Inflammatory macrophage treated with lipopolysaccharide for 4 hours (primary cell): Measurements from ENCODE around the gene CNOT6.
A peak's percentile ranks its signal among the peaks of the same experiment; 100 is the strongest.
"Not testable (repeated sequence)": the region's sequence is repeated elsewhere in the genome, so short reads cannot be mapped to it uniquely, and the experiment has no call there.

Source experiments
- DNase-seq: peaks from one replicate; pipeline ENCODE4 v3.0.0-alpha.2; 2020

Gene CNOT6

DNA sequence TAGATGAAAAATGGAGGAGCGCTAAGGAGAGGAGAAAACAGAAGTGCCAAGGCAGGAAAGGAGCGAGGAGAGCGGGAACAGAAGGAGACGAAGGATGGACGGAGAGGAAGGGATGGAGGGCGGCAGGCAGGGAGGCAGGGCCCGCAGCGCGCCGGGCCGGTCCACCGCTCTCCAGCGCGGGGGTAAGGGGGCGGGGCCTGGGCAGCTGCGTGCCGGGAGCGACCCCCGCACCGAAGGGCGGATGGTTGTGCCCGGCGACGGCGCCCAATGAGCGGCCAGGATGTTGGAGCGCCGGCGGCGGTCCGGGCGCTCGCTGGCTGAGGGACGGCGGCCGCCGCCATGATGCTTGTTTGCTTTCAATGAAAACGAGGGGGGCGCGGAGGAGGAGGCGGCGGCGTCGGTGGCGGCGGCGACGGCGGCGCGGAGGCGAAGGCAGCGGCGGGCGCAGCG is at the start of gene CNOT6:
Gene CNOT6, plus strand, starts transcription at position 320 of the 450 bp plus-strand sequence. CDS start 34,898 bp downstream, outside the sequence.
- DNase-seq: peak; percentile 92

DNA sequence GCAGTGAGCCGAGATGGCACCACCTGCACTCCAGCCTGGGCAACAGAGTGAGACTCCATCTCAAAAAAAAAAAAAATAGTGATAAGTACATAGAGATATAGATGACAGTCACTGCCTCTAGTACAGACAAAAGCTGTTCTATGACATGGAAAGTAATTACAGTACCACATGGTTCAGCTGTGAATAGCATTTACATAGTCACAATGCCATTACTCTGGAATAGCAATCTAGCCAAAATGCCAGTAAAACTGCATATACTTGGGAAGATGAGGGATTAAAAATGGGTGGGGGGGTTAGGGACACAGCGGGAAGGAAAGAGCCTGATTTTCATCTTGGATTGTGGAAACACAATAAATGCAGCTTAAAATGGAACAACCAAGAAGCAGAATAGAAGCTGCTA is 39.4 kb upstream of the CNOT6 start:
- no peak for DNase-seq

DNA sequence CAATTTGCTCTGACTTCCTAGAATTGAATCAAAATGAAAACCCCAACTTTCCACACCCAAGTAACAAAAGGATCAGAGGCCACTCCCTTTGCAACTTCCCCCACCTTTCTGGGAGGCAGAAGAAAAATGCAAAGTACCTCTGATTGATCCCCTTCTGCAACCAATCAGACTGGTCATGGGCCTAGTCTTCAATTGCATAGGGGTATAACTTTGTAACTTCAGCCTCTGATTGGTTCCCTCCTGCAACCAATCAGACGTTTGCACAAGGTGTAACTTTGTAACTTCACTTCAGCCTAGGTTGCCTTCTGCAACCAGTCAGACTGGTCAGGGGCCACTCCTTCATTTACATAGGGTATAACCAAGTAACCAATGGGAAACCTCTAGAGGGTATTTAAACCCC is 38.3 kb upstream of the CNOT6 start:
- no peak for DNase-seq

DNA sequence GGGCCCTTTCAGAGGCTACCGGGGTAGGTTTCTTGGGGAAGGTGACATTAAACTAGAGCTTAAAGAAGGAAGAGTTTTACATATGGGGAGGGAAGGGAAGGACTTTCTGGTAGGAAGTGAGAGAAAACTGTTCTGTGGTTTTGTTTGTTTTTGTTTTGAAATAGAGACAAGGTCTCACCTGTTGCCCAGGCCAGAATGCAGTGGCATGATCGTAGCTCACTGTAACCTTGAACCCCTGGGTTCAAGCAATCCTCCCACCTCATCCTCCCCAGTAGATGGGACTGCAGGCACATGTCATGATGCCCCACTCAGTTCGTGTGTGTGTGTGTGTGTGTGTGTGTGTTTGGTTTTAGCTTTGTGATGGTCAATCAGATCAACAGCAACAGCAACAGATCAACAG is 37.4 kb upstream of the CNOT6 start:
- no peak for DNase-seq

DNA sequence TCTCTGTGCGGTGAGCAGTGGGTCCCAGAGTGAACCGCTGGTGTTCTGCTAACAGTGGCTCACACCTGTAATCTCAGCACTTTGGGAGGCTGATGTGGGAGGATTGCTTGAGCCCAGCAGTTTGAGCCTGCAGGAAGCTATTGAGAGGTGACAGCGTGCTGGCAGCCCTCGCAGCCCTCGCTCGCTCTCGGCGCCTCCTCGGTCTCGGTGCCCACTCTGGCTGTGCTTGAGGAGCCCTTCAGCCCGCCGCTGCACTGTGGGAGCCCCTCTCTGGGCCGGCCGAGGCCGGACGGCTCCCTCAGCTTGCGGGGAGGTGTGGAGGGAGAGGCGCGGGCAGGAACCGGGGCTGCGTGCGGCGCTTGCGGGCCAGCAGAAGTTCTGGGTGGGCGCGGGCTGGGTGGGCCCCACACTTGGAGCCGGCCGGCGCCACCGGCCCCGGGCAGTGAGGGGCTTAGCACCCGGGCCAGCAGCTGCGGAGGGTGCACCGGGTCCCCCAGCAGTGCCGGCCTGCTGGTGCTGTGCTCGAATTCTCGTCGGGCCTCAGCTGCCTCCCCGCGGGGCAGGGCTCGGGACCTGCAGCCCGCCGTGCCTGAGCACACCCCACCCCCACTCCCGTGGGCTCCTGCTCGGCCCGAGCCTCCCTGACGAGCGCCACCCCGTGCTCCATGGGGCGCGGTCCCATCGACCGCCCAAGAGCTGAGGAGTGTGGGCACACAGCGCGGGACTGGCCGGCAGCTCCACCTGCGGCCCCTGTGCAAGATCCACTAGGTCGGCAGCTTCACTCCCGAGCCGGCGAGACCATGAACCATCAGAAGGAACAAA is 35.1 kb upstream of the CNOT6 start:
- DNase-seq: not testable (repeated sequence)

DNA sequence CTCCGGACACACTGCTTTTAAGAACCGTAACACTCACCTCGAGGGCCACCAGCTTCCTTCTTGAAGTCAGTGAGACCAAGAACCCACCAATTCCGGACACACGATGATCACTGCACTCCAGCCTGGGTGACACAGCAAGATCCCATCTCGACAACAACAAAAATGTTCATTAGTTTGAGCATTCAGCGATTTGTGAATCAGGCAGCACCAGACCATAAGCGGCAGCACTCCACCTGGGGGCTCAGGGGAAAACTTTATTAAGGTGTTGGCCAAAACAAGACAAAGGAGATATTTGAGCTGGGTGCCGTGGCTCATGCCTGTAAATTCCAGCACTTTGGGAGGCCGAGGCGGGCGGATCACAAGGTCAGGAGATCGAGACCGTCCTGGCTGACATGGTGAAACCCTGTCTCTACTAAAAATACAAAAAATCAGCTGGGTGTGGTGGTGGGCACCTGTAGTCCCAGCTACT is 34.5 kb upstream of the CNOT6 start:
- not testable (repeated sequence) for DNase-seq

DNA sequence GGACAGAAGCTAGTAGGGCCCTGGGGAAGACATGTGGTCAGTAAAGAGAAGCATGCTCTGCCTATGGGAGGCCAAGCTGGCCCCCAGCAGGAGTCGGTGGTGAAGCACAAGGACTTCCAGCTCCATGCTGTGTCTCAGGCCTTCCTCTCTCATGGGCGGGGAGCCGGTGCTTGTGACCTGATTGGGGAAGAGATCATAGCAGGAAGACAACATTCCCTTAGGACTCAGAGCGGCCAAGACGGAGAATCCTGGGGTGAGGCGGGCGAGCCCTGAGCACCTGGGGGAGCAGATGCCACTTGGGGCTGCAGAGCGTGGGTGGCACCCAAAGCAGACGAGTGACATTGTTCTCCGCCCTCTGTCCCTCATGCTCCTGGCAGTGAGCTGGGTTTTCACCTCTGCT is 33.3 kb upstream of the CNOT6 start:
- no peak for DNase-seq

DNA sequence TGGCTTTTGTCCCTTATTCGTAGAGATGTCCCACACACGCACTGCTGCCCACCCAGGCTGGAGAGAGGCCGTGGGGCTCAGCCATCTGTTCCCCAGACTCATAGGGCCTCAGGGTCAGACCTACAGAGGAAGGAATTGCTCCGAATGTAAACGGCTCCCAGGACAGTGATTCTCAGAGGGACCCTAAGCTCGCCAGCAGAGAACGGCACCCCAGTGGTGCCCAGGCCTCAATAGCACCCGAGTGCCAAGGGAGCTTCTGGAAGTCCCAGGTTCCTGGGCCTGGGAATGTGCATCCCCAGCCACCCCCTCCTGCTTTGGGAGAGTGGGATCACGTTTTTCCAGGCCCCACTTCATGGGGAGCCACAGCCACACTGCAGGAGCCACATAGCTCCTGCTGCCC is 32.9 kb upstream of the CNOT6 start:
- no peak for DNase-seq

DNA sequence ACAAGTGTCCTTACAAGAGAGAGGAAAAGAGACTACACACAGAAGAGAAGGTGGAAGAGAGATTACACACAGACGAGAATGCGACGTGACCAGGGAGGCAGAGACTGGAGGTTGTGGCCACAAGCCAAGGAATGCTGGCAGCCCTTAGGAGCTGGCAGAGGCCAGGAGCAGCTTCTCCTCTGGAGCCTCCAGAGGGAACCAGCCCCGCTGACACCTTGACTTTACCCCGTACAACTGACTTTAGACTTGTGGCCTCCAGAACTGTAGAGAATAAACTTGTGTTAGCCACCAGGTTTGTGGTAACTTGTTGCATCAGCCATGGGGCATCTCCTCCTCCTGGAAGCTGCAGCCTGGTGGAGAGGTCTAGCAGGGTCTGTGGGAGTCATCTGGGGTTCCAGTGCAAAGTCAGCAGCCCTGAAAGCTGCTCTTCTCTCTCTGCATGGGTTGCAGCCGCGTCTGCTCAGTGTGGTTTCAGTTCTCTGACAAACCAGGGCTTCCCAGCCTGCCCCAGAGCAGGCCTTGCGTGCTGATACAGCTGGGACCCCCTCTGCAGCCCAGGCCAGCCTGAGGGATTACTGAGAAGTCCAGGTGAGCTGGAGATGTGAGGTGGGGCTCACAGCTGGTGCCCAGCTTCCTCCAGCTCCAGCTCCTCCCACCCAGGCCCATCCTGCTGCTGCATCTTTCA is 30.8 kb upstream of the CNOT6 start:
- no peak for DNase-seq

DNA sequence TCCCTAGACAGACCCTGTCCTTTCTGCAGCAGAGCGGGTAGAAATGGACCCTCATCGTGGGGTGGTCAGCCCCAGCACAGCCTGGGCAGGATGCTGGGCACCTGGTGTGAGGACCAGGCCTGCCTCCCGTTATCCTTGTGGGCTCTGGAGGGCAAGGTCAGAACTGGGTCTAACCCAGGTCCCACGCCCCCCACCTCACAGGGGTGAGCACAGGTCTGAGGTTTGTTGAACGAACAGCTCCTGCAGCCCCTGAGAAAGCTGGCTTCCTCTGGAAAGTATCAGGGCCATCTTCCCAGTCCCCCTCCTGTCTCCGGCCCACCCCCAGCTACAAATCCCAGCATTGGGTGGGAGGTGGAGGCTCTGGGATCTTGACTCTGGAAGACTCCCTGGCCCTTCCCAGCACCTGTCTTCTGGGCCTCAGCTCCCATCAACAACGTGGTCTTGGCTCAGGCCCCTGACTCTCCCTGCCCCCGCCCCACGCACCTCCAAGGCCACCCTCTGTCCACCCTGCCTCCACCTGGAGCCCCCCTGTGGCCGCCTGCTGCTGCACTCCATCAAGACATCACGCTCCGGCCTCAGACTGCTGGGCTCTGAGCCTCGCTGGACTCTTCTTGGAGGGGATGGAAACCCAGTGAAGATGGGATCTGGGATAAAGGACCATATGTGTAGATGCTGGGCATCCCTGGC is 30.1 kb upstream of the CNOT6 start:
- no peak for DNase-seq

DNA sequence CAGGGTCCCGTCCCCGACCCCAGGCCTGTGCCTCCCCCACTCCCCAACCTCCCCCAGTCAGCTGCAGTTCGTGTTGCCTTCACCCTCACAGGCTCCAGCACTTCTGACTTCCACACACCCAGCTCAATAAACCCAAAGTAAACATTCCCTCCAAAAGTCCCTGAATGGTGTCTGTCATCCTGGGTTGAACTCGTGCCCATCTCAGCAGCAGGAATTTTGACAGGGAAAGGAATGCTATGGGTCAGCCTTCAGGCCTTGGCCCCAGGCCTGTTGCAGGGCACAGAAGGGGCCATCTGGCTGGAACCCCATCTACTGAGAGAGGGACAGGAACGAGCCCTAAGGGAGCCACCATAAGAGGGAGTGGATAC is 29.6 kb upstream of the CNOT6 start:
- no peak for DNase-seq

DNA sequence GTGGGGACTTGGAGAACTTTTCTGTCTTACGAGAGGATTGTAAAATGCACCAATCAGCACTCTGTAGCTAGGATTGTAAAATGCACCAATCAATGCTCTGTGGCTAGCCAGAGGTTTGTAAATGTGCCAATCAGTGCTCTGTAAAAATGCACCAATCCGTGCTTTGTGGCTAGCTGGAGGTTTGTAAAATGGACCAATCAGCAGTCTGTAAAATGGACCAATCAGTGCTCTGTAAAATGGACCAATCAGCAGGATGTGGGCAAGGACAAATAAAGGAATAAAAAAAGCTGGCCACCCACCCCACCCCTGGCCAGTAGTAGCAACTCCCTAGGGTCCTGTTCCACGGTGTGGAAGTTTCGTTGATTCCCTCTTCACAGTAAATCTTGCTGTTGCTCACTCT is 29.1 kb upstream of the CNOT6 start:
- not testable (repeated sequence) for DNase-seq

DNA sequence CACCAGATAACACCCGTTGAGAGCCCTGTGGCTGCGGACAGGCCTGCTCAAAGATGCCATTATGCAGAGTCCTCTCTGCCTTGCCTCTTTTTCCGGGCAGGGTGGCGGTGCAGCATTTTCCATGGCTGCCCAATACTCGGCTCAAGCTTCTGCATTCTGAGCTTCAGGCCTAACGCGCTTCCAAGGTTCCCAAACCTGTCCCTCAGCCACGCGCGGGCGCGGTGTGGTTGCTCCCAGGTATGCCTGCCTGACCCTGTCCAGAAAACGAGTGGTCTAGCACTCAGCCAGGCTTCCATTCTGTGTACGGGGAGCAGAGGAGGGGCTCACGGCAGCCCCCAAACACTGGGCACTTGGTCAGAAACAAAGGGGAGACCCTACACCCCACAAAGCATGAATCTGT is 27.9 kb upstream of the CNOT6 start:
- no peak for DNase-seq

DNA sequence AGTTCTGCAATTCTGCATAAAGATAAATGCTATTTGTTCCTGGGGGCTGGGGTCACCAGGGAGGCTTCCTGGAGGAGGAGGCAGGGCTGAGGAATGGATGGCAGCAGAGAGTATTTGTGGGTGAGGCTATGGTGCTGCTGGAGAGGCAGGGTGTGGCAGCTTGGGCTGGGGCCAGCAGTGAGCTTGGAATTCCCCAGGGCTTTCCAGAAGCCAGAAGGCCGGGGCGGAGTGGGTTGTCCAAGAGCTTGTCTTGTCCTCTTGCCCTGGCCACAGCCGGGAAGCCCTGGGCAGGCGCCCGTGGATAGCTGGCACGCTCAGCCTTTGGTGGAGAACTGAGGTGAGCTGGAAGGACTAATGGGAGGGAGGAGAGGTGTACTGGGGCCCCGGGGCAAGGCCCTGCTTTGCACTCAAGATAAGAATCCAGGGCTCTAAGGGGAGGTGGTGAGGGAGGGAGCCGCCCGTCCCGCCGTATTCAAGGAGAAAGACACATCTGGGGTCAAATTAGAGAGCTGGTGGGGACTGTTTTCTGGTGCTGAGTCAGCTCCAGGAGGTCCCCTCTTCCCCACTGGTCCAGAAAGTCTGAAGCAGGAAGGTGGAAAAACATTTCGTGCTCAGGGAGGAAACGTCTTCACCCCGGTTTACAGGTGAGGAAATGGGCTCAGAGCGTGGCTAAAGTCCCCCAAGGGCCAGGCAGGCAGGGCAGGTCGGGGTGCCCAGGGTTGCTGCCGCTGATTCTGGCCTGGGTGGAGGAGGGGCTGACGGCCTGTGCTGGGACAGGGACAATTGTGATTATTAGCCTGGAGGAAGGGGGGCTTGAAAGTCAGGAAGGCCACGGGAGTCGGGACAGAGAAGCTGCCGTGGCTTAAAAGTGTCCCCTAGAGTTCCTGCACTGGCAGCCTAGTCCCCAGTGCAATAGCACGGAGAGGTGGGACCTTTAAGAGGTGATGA is 26.9 kb upstream of the CNOT6 start:
- peak; percentile 51 for DNase-seq

DNA sequence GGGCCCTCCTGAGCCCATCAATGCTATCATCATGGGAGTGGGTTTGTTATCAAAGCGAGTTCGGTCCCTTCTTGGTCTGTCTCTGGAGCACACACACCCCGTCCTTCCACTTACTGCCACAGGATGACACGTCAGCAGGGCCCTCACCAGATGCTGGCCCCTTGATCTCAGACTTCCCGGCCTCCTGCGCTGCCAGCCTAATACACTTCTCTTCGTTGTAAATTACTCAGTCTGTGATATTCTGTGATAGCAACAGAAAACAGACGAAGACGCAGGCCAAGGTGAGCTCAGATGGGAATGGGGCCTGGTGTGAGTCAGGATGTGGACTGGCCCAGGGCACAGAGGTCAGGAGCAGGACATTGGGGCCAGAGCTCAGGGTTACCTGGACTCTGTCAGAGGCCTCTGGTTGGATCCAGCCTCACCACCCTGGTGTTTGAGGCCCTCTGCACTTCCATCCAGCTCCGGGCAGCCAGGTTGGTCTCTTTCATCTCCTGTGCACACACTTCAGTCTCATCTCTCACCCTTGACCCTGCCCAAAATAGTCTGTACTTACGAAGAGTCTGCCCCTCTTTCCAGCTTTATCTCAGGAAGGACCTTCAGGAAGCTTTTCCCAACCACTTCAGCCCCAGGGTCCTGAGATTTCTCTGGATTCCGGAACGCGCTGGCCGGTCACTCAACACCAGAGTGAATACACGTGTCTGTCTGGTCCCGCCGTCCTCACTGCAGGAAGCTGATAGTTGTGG is 26.0 kb upstream of the CNOT6 start:
- DNase-seq: no peak

DNA sequence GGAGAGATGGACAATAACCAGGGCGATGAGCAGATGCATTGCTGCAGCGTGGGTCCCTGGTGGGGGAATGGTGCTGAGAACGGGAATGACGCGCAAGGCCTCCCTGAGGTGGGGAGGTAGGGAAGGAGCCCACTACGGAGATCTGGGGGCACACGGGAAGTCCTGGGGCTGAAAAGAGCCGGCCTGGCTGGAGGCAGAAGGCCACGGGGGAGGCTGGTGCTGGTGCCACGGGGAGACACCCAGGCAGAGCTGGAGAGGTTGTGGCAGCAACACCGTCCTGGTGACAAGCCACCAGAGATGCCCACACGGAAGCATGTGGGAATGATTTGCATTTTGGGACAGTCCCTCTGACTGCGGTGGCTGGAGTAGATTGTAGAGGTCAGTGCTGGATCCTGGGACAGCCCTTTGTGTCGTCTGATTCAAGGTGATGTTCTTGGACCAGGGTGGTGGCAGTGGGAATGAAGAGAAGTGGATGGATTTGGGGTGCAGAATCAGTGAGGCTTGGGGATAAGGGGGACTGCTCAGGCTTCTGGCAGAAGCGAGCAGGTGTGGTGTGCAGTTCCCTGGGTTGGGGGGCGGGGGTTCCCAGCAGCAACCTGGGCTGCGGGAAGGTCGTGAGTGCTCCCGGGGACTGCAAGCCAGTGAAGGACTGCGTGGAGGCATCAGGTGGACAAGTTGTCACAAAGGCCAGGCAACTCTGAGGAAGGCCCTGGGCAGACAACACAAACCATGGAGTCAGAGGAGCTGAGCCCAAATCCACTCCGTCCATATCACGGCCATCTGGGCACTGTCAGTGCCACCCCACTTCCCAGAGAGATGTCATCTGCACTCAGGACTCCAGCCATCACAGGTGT is 25.2 kb upstream of the CNOT6 start:
- DNase-seq: no peak

DNA sequence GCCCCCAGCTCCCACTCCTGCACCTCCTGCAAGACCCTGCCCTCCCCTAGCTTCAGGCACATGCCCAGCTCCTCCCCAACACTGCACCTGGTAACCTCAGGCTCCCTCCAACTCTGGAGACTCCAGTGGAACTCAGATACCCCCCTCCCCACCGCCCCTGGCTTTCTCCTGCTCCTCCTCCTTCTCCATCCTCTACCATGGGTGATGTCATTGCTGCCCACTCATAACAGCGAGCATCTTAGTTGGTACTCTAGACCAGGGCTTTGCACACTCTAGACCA is 24.7 kb upstream of the CNOT6 start:
- DNase-seq: no peak

DNA sequence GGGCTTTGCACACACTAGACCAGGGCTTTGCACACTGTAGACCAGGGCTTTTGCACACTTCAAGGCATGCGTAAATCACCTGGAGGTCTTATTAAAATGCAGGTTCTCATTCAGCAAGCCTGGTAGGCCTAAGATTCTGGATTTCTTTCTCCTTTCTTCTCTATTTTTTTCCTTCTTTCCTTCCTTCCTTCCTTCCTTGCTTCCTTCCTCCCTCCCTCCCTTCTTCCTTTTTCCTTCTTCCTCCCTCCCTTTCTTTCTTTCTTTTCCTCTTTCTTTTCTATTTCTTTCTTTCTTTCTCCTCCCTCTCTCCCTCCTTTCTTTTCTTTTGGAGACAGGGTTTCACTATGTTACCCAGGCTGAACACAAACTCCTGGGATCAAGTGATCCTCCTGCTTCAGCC is 24.3 kb upstream of the CNOT6 start:
- DNase-seq: no peak

DNA sequence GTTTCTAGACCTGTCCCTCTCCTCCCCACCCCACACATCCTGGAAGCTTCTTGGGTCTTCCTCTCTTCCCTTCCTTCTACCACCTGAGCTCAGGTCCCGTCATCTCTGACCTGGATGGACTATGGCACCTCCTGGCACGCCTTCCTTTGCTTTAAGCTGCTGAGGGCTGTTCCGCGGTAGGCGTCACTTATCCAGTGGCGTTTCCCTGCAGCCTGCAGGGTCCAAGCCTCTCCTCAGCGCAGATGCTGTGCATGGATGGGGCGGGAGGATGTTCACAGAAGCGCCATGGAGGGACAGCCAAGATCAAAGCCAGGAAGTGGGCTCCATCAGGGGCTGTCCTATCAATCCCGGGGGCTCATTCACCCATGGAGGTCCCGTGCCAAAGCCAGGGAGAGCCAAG is 23.8 kb upstream of the CNOT6 start:
- no peak for DNase-seq

DNA sequence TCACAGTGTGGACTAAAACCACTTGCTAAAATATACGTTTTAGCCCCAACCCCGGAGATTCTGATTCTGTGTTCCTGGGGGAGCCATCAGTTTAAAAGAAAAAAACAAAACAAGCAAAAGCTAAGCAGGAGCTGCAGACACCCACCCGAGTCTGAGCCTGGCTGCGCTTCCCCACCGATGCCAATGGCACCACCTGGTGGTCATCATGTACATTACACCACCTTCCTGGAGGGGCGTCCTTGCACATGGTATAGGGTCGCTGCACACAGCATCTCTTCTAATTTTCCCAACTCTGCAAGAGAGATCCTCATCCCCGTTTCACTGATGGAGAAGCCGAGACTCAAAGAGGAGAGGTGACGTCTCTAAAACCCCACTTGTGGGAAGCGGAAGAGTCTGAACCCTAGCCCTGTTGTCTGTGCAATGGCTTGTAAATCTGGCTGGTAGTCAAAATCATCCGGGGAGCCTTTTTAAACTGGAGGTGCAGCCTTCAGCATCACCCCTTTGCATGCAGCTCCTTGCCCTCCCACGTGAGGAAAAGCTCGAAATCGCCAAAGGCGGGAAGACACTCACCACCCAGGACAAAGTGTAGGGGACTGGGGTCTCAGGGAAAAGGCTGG is 23.1 kb upstream of the CNOT6 start:
- peak; percentile 47 for DNase-seq

DNA sequence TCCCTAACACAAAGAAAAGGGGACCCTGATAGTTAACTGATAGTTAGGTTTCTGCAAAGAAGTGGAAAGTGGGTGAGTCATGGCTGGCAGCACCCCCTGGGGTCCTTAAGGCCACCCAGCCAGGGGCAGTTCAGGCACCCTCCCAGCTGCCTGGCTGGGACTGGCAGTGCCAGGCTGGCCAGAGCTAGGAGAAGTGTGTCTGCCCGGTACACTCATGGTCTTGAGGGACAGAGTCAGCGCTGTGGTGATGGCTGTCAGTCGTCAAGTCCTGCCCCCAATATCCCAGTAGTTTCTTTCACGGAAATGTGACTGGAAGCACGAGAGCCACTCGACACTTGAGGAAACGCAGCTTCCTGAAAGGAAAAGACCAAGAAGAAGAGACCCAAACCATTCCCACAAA is 22.3 kb upstream of the CNOT6 start:
- DNase-seq: no peak
